GM21619 (cell line): ENCODE measurements around the gene MAP2K2.
"Not testable (repeated sequence)": the region's sequence is repeated elsewhere in the genome, so short reads cannot be mapped to it uniquely, and the experiment has no call there.

ENCODE experiments used
- ATAC-seq: cut with Tn5 transposase; IDR thresholded peaks from one replicate; pipeline ENCODE4 v1.9.1; 2021; ENCODE audit not compliant: unreplicated experiment

The MAP2K2 gene

DNA sequence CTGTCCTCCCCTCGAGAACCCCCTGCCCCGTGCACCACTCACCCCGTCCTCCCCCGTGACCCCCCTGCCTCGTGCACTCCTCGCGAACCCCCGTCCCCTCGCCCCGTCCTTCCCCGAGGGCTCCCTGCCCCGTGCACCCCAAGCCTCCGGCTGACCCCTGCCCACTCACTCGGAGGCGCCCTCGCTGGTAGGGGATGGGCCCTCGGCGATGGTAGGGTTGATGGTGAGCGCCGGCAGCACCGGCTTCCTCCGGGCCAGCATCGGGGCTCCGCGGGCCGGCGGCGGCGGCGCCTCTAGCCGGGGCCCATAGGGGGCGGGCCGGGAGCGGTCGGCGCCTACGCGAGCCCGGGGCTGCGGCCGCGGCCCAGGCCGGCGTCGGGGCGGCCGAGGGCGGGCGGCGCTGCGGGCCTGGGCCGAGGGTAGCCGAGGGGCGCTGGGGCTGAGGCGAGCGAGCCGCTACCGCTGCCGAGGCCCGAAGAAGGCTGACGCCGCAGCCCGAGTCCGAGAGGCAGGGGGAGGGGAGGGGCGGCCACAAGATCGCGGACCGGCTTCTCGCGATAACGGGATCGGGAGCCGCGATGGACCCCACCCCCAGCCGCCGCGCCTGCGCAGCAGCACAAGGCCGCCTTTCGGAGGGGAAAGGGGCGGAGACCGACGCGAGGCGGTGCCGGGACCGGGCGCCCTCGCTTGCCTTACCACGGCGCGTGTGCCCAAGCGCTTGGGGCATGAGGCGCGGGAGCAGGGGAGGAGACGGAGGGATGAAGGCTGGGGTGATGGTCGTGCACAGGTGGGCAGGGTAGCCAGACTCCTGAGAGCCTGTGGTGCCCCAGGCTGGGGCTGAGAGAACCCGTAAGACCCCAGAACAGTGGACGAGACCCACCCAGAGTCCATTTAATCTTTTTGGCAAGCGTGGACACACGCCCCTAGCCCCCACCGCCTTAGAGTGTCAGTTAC is at the start of gene MAP2K2:
Gene MAP2K2 (minus strand): TSS at position 508 of the 954 bp plus-strand sequence. CDS start 247 bp downstream, at position 261.
- peak; percentile 78 for ATAC-seq

DNA sequence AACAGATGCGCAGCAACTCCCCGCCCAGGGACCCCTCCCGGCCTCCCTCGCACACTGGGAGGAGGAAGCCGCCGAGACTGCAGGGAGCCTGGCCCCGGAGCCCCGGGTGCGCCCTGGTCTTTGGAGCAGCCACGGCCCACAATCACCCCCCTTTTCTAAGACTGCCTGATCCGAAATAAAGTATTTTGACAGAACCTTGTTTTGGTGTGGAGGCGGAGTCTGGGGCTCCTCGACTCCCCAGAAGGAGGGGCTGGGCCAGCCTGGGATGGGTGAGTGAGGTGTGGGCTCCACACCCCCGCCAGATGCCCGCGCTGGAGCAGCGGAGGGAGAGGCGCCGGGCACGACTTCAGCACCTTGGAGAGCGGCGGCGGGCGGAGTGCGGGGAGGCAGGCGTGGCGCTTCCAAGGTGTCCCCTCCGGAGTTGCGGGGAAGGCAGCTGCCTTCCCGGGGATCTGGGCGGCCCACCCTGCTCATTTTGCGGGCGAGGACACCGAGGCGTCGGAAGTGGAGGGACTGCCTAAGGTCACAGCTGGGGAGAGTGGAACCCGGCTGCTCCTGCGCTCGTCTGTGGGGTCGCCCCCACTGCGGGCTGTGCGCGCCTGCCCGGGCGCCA is 49.0 kb upstream of the MAP2K2 start:
- ATAC-seq: no peak

DNA sequence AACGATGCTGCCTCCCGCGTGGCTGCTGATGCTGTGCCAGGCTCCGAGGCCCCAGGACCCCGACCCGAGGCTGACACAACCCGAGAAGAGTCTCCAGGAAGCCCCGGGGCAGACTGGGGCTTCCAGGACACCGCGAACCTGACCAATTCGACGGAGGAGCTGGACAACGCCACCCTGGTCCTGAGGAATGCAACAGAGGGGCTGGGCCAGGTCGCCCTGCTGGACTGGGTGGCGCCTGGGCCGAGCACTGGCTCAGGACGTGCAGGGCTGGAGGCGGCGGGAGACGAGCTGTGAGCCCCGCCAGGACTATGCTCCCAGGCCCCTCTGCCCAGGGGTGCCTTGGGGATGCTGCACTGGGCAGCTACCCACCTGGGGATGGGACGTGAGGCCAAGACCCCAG is 47.8 kb upstream of the MAP2K2 start:
- no peak for ATAC-seq

DNA sequence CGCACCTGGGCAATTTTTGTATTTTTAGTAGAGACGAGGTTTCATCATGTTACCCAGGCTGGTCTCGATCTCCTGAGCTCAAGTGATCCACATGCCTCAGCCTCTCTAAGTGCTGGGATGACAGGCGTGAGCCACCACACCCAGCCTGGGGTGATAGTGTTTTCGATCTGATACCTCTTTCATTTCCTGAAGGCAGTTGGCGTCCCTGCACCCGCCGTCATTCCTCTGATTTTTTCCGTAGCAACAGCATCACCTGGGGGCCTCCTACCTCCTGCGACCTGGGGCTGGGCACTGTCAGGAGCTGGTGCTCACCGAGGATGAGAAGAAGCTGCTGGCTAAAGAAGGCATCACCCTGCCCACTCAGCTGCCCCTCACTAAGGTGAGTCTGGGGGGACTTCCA is 40.3 kb upstream of the MAP2K2 start:
- ATAC-seq: no peak

DNA sequence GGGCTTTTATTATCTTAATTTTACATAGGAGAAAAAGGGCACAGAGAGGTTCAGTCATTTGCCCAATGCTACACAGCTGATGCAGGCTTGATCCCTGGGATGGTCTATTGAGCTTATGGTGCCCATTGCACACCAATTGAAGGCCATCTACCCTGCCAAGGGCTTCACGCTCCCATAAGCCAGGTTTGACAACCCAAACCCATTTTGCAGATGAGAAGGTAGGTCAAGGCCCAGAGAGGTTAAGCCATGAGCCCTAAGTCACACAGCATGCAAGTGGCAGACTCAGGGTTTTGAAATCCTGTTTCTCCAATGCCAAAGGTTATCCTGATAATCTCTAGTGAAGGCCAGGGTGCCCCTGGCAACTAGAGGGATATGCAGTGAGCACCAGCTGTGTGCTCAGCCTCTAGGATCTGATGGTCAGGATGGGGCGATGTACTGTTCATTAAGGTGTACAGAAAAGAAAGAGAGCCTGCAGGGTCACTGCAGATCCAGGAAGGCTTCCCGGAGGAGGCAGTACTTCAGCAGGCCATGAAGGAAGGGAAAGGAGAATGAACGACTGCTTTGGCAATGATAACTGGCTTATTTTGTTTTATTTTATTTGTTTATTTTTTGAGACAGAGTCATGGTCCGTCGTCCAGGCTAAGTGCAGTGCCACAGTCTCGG is 37.6 kb upstream of the MAP2K2 start:
- ATAC-seq: no peak

DNA sequence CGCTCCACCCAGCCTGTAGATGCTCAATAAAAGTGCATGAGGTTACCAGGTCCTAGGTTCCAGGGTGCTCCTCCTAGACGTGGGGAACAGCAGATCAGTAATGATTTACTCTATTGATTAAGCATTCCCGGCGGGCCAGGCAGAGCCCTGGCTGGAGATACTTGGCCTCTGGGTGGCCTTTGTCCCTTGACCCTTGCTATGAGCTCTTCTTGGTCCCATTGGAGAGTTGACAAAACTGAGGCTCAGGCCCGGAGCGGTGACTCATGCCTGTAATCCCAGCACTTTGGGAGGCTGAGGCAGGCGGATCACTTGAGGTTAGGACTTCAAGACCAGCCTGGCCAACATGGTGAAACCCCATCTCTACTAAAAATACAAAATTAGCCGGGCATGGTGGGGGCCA is 34.0 kb upstream of the MAP2K2 start:
- not testable (repeated sequence) for ATAC-seq

DNA sequence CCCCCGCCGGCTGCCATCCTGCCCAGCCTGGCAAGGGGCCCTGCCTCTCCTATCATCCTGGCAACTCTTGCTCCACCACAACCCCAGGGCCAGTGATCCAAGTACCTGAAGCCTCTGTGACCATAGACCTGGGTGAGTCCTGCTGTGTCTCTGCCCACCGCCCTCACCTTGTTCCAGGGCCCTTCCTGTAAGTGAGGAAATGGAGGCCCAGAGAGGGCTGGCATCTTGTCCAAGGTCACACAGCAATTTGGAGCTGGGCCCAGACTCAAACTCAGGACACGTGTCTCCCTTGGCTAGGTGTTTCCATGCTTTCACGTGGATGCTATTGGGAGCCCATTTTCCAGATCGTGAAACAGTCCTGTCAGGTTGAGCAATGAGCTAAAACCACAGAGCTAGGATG is 33.2 kb upstream of the MAP2K2 start:
- ATAC-seq: no peak

DNA sequence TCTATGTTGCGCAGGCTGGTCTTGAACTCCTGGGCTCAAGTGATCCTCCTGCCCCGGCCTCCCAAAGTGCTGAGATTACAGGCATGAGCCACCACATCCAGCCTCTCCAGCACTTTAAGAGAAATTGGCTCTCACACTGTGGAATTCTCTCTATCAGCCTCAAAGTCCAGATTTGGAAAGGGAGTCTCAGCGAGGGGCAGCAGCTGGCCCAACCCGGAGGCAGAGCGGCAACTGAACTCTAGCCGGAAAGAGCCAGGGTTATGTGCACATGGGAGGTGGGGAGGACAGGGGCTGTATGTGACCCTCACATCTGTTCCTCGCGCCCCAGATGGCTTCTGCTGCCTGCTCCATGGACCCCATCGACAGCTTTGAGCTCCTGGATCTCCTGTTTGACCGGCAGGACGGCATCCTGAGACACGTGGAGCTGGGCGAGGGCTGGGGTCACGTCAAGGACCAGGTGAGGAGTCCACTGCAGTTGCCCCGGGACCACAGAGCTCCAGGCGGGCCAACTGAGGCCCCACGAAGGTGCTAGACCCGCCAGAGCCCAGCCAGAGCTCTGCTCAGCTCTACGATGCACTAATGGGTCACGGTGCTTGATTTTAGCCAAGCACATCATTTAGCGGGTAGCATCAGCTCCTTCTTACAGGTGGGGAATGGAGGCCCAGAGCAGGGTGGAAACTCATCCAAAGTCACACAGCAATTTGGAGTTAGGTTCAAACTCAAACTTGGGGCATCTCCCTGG is 30.8 kb upstream of the MAP2K2 start:
- no peak for ATAC-seq

DNA sequence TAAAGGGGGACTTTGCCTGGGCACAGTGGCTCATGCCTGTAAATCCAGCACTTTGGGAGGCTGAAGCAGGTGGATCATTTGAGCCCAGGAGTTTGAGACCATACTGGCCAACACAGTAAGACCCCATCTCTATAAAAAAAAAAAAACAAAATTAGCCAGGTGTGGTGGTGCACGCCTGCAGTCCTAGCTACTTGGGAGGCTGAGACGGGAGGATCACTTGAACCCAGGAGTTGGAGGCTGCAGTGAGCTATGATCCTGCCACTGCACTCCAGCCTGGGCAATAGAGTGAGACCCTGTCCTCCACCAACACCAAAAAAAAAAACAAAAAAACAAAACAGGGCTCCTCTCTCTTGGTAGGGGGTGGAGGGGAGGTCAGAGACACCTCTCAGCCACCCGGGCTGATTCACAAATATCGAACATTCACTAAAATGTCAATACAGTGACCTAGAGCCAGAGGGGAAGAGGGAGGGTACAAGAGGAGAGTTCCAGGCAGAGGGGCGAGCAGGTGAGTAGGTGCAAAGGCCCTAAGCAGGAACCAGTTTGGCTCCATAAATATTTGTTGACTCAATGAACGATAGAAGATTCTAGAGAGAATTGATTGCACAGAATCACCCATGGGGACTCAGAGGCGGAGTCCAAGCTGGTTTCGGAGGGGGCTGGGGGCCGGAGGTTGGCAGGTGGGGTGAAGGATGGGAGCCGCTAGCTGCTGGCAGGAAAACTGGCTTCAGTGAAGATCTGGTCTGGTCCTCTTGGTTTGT is 28.5 kb upstream of the MAP2K2 start:
- ATAC-seq: no peak

DNA sequence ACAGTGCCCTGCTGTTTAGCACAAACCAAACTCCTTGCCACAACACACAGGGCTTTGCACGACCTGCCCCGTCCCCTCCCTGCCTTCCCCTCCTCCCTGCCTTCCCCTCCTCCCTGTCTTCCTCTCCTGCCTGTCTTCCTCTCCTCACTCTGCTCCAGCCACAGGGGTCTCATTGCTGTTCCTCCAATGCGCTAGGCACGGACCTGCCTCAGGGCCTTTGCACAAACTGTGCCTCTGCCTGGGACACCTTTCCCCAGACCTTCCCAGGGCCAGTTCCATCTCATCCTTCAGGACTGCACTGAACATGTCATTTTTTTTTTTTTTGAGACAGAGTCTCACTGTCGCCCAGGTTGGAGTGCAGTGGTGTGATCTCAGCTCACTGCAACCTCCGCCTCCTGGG is 27.7 kb upstream of the MAP2K2 start:
- no peak for ATAC-seq

DNA sequence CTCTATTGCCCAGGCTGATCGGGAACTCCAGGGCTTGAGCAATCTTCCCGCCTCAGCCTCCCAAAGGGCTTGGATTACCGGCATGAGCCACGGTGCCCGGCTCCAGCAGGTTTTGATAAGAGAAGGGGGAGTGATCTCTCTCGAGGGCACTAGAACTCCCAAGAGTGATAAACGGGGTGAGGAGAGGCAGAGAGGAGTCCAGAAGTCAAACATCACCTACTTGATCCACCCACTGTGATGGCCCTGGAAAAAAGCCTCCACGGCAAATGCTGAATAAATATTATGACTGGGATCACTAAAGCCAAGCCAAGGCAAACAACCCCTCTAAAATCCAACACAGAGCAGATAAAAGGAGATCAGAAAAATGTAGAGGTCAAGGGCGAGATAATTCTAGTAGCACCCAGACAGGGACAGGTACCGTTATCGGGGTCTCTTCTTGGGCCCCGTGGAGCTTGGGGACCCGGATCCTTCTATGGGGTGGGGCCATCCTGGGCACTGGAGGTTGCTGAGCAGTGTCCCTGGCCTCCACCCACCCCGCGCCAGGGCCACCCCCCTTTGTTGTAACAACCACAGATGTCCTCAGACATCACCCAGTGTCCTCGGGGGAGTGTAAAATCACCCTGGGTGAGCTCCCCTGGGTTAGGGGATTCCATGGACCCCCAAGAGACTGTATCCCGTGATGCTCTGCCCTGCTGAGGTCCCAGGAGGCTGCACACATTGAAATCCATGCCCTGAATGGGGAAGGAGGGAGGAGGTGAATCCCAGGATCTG is 25.8 kb upstream of the MAP2K2 start:
- no peak for ATAC-seq

DNA sequence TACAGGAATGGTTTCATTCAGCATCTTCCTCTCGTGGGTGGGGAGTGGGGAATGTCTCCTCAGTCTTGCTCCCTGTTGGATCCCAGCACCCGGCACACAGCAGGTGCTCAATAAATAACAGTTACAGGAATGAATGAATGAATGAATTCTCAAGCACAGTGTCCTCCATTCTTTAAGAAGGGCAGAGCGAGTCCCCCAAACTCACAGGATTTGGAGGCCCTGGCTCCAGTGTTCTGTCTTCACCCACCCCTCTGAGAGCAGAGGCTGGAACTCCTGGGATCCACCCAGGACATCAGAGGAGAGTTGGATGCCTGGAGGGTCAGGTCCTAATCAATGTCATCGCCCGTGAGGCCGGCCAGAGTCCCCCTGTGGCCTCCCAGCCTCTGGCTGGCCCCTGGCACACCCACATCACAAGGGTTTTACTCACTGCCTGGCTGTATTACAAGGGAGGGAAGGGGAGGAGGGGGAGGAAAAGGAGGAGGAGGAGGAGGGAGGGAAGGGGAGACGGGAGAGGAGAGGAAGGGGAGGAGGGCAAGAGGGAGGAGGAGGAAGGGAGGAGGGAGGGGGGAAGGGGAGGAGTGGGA is 20.8 kb upstream of the MAP2K2 start:
- no peak for ATAC-seq

DNA sequence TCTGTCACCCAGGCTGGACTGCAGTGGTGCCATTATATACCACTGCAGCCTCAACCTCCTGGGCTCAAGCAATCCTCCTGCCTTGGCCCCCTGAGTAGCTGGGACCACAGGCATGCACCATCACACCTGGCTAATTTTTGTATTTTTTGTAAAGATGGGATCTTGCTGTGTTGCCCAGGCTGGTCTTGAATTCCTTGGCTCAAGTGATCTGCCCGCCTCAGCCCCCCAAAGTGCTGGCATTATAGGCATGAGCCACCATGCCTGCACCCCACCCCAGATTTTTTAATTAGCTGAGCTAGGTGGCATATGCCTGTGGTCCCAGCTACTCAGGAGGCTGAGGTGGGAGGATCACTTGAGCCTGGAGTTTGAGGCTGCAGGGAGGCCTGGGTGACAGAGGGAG is 19.0 kb upstream of the MAP2K2 start:
- not testable (repeated sequence) for ATAC-seq

DNA sequence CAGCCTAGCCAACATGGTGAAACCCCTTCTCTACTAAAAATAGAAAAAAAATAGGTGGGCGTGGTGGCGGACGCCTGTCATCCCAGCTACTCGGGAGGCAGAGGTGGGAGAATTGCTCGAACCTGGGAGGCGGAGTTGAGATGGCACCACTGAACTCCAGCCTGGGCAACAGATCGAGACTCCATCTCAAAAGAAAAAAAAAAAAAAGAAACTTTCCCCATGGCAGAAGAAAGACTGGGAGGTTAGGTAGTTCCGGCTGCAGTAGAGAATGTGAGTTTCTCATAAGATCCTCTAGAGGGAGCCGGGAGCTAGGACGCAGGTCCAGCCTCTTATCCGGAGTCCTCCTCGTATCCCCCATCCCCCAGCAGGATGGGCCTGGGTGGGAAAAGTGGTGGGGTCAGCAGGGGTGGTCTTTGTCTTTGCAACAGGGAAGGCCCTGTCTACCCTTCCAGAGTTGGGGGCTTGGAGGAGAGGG is 16.4 kb upstream of the MAP2K2 start:
- ATAC-seq: no peak

DNA sequence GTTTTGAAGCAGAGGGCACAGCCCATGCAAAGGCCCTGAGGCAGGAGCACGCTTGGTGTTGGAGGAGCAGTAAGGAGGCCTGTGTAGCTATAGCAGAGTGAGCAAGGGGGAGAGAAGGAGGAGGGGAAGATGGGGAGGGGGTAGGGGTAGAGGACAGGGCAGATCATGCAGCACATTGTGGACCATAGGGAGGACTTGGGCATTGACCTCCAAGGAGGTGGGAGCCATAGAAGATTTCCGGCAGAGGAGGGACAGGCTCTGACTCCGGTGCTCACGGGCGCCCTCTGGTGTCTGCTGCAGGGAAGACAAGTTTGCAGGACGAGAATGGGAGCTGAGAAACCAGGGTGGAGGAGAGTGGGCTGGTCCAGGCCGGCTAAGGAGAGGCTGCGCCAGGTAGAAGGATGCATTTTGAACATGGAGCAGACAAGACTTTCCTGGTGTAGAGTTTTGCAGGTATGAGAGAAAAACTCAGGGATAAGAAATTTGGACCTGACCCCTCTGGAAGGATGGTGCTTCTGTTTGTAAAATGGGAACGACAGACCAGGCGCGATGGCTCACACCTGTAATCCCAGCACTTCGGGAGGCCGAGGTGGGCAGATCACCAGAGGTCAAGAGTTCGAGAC is 15.8 kb upstream of the MAP2K2 start:
- no peak for ATAC-seq

DNA sequence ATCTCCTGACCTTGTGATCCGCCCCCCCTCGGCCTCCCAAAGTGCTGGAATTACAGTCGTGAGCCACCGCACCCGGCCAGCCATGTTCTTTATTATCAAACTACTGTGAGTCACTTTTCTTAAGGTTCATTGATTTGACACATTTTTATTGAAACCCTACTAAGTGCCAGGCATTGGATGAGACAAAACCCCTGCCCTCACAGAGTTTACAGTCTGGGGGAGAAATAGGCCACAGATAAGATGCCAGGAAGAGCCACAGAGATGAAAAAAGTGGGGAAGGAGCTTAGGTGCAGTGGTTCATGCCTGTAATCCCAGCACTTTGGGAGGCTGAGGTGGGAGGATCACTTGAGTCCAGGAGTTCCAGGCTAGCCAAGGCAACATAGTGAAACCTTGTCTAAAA is 14.5 kb upstream of the MAP2K2 start:
- no peak for ATAC-seq

DNA sequence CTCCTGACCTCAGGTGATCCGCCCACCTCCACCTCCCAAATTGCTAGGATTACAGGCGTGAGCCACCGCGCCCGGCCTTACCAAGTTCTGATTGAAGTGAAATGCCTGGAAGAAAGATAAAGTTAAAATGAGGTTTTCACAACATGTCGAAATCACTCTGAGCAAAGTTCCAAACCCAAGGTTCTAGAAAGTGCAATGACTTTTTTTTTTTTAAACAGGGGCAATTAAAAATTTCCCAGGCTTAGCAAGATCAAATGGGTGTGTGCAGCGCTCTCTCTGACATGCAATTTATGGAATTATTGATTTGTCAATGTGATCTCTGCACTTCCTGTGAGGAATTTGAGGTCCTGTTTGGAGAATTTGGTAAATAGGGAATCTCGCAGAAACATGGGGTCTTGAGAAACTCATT is 12.8 kb upstream of the MAP2K2 start:
- ATAC-seq: no peak

DNA sequence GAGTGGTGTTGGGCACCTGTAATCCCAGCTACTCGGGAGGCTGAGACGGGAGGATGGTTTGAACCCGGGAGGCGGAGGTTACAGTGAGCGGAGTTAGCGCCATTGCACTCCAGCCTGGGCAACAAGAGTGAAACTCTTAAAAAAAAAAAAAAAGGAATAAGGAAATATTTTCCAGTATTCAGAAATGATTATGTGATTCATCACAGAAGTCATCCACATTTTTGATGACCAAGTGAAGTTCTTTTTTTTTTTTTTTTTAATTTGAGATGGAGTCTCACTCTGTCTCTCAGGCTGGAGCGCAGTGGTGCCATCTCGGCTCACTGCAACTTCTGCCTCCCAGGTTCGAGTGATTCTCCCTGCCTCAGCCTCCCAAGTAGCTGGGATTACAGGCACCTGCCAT is 11.5 kb upstream of the MAP2K2 start:
- not testable (repeated sequence) for ATAC-seq

DNA sequence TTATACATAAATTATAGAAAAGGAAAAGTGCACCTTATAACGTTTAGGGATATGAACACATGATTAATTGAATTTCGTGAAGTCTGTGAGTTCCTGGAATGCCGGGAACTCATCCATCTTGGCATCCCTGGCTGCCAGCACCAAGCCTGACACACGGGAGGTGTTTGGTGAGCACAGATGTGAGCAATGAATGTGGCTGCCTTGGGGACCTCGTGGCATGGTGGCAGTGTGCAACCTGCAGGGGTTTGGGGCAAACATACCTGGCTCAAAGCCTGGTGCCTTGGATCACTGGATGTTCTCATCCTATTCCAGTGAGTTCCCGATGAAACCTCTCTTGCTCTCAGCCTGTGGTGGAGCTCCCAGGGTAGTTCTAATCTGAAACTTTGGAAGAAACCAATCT is 10.4 kb upstream of the MAP2K2 start:
- ATAC-seq: no peak
